WTC11 (cell line): ENCODE data around the gene CHST15. TPM values are rescaled to one million over a fixed set of nuclear protein-coding genes. Genes with fewer than 3 reads are reported as not detected.

Source experiments
- ATAC-seq: fragments of 200-7000 bp; cut with Tn5 transposase; 2 replicates; pipeline ENCODE4 v1.10.0; 2021; ENCODE audit warnings: mild to moderate bottlenecking, moderate library complexity
- CTCF ChIA-PET: fragments of 300-600 bp; sonication (Branson Sonifier 250); formaldehyde crosslinking; loops from one replicate; lab custom pipeline; 2021; ENCODE audit warnings: antibody characterized with exemption; lab: Charles Lee
- POLR2A ChIA-PET: fragments of 350-600 bp; sonication (Branson Sonifier 250); formaldehyde crosslinking; loops from one replicate; lab custom pipeline; 2021; ENCODE audit warnings: antibody characterized with exemption; lab: Charles Lee
- DNase-seq: peaks from one replicate; pipeline ENCODE4 v3.0.0; 2021; ENCODE audit warnings: low spot score
- H3K27ac Mint-ChIP-seq: 2 replicates; pipeline ENCODE4 v1.8.0; 2021; ENCODE audit warnings: mixed read lengths
- H3K27me3 Mint-ChIP-seq: 2 replicates; pipeline ENCODE4 v1.8.0; 2021; ENCODE audit warnings: low read depth, mild to moderate bottlenecking, moderate library complexity, mixed read lengths
- H3K36me3 Mint-ChIP-seq: 2 replicates; pipeline ENCODE4 v1.8.0; 2021; ENCODE audit warnings: mixed read lengths
- H3K4me1 Mint-ChIP-seq: 2 replicates; pipeline ENCODE4 v1.8.0; 2022; ENCODE audit warnings: mixed read lengths
- H3K4me3 Mint-ChIP-seq: 2 replicates; pipeline ENCODE4 v1.8.0; 2021; ENCODE audit warnings: mild to moderate bottlenecking, moderate library complexity, mixed read lengths
- H3K9me3 Mint-ChIP-seq: 2 replicates; pipeline ENCODE4 v1.8.0; 2021; ENCODE audit warnings: mixed read lengths
- ATF2 ChIP-seq: sonication (generic); formaldehyde crosslinking; IDR thresholded peaks from 2 replicates; pipeline ENCODE4 v1.8.1; 2022; ENCODE audit warnings: low read depth, missing genetic modification reagents, borderline replicate concordance
- CDX4 ChIP-seq: fragments of 250-450 bp; sonication (Bioruptor Pico); IDR thresholded peaks from 2 replicates; pipeline ENCODE4 v1.9.0; 2021; ENCODE audit warnings: moderate library complexity, mild to moderate bottlenecking, inconsistent platforms, borderline replicate concordance
- CREM ChIP-seq: sonication (generic); formaldehyde crosslinking; IDR thresholded peaks from 2 replicates; pipeline ENCODE4 v1.8.1; 2022; ENCODE audit warnings: mild to moderate bottlenecking, missing genetic modification reagents, moderate library complexity
- CTCF ChIP-seq: fragments of 200-600 bp; IDR thresholded peaks from 2 replicates; pipeline ENCODE4 v1.8.0; 2022; ENCODE audit warnings: antibody characterized with exemption
- E2F1 ChIP-seq: sonication (generic); formaldehyde crosslinking; IDR thresholded peaks from 2 replicates; pipeline ENCODE4 v1.8.0; 2022; ENCODE audit warnings: mild to moderate bottlenecking, missing genetic modification reagents
- E2F5 ChIP-seq: sonication (generic); formaldehyde crosslinking; IDR thresholded peaks from 2 replicates; pipeline ENCODE4 v1.8.1; 2022; ENCODE audit warnings: mild to moderate bottlenecking, moderate library complexity, missing genetic modification reagents
- ELF4 ChIP-seq: sonication (generic); formaldehyde crosslinking; IDR thresholded peaks from 2 replicates; pipeline ENCODE4 v1.8.1; 2022; ENCODE audit warnings: low read depth, mild to moderate bottlenecking, moderate library complexity, missing genetic modification reagents
- FOXJ3 ChIP-seq: sonication (generic); formaldehyde crosslinking; IDR thresholded peaks from 2 replicates; pipeline ENCODE4 v1.9.0; 2021; ENCODE audit warnings: missing genetic modification reagents, mild to moderate bottlenecking, borderline replicate concordance
- FOXP4 ChIP-seq: sonication (generic); formaldehyde crosslinking; IDR thresholded peaks from 2 replicates; pipeline ENCODE4 v1.8.0; 2022; ENCODE audit warnings: mild to moderate bottlenecking, missing genetic modification reagents
- MAX ChIP-seq: sonication (generic); formaldehyde crosslinking; IDR thresholded peaks from 2 replicates; pipeline ENCODE4 v1.8.0; 2022; ENCODE audit warnings: mild to moderate bottlenecking, missing genetic modification reagents
- NR1H2 ChIP-seq: sonication (generic); formaldehyde crosslinking; IDR thresholded peaks from 2 replicates; pipeline ENCODE4 v1.9.0; 2021; ENCODE audit warnings: mild to moderate bottlenecking, moderate library complexity, missing genetic modification reagents
- NR3C1 ChIP-seq: sonication (generic); formaldehyde crosslinking; conservative IDR thresholded peaks from 2 replicates; pipeline ENCODE4 v1.8.1; 2023; ENCODE audit warnings: low read depth, mild to moderate bottlenecking, missing genetic modification reagents
- SMAD4 ChIP-seq: sonication (generic); formaldehyde crosslinking; IDR thresholded peaks from 2 replicates; pipeline ENCODE4 v1.8.0; 2022; ENCODE audit warnings: mild to moderate bottlenecking, missing genetic modification reagents
- USF1 ChIP-seq: sonication (generic); formaldehyde crosslinking; IDR thresholded peaks from 2 replicates; pipeline ENCODE4 v1.8.0; 2022; ENCODE audit warnings: mild to moderate bottlenecking, missing genetic modification reagents
- ZBTB21 ChIP-seq: sonication (generic); formaldehyde crosslinking; IDR thresholded peaks from 2 replicates; pipeline ENCODE4 v1.8.1; 2023; ENCODE audit warnings: mild to moderate bottlenecking, missing genetic modification reagents, borderline replicate concordance
- ZNF138 ChIP-seq: sonication (generic); formaldehyde crosslinking; conservative IDR thresholded peaks from 2 replicates; pipeline ENCODE4 v1.8.1; 2022; ENCODE audit warnings: mild to moderate bottlenecking, moderate library complexity, missing genetic modification reagents
- ZNF219 ChIP-seq: sonication (generic); formaldehyde crosslinking; IDR thresholded peaks from 2 replicates; pipeline ENCODE4 v1.8.0; 2023; ENCODE audit warnings: missing genetic modification reagents, mild to moderate bottlenecking, borderline replicate concordance
- ZNF396 ChIP-seq: fragments of 250-450 bp; sonication (Bioruptor Pico); IDR thresholded peaks from 2 replicates; pipeline ENCODE4 v1.8.0; 2021; ENCODE audit warnings: mild to moderate bottlenecking, moderate library complexity, borderline replicate concordance
- ZNF423 ChIP-seq: fragments of 250-450 bp; sonication (Bioruptor Pico); IDR thresholded peaks from 2 replicates; pipeline ENCODE4 v2.1.2; 2022; ENCODE audit warnings: mild to moderate bottlenecking, moderate library complexity
- ZNF512 ChIP-seq: sonication (generic); formaldehyde crosslinking; IDR thresholded peaks from 2 replicates; pipeline ENCODE4 v1.8.1; 2022; ENCODE audit warnings: missing genetic modification reagents, borderline replicate concordance
- total RNA-seq: library from RNA; stranded (reverse); gene quantifications from 3 replicates; pipeline ENCODE4 v1.2.3, GENCODE V29; 2021

The CHST15 gene
- total RNA-seq, 1 experiment from 2014 or later, result 10.7 TPM

- TF ChIP-seq NR1H2 (CRISPR knock-in tag), result no peak
- TF ChIP-seq SMAD4 (CRISPR knock-in tag), result no peak
- no peak for TF ChIP-seq FOXJ3 (CRISPR knock-in tag)
- no peak for TF ChIP-seq ELF4 (CRISPR knock-in tag)
- no peak for TF ChIP-seq CDX4 (CRISPR knock-in tag)
- no peak for TF ChIP-seq ZNF219
- no peak for TF ChIP-seq ZNF423 (CRISPR knock-in tag)
- TF ChIP-seq E2F5 (CRISPR knock-in tag), result no peak
- no peak for TF ChIP-seq MAX (CRISPR knock-in tag)
- ChIA-PET CTCF (interaction anchor here (1.2 to 1.8 kb wide), 4 partner anchors 33 to 360 kb away, joined by 4 to 7 read pairs (median 6); no protein-coding TSS in a partner anchor), POLR2A (no interaction called here)
- no peaks in the 10 kb centered on the region; the same call in 1 of the 2 replicates for H3K36me3 Mint-ChIP-seq
- H3K27ac Mint-ChIP-seq, result no peak overlapping the region
- no peaks in the 10 kb centered on the region for H3K9me3 Mint-ChIP-seq
- DNase-seq (no peak), ATAC-seq (no peak)
- peaks cover 54% of the 10 kb centered on the region for H3K4me1 Mint-ChIP-seq
- H3K4me3 Mint-ChIP-seq, result no peak overlapping the region
- H3K27me3 Mint-ChIP-seq, result no peaks in the 10 kb centered on the region
Measured at GRCh38 chr10:124028700-124029480, 64.5 kb downstream of the CHST15 start.

- POLR2A ChIA-PET, result no interaction called here
- no peak for TF ChIP-seq CREM (CRISPR knock-in tag)
- TF ChIP-seq ZNF512 (CRISPR knock-in tag), result no peak
- no peak for TF ChIP-seq ATF2 (CRISPR knock-in tag)
- TF ChIP-seq CTCF, result no peak
- no peak for TF ChIP-seq ZNF219
- no peak for TF ChIP-seq ZNF396
- no peak for TF ChIP-seq USF1
- TF ChIP-seq ELF4 (CRISPR knock-in tag), result no peak
- TF ChIP-seq ZNF138 (CRISPR knock-in tag), result no peak
- no peak for TF ChIP-seq E2F1 (CRISPR knock-in tag)
- no peak for TF ChIP-seq NR3C1 (CRISPR knock-in tag)
- no peak for TF ChIP-seq CDX4 (CRISPR knock-in tag)
- no peak for TF ChIP-seq ZBTB21 (CRISPR knock-in tag)
- no peak for TF ChIP-seq FOXP4 (CRISPR knock-in tag)
Measured at GRCh38 chr10:124027651-124028050, 65.7 kb downstream of the CHST15 start.

More at GRCh38 chr10:124027651-124028050, 65.7 kb downstream of the CHST15 start:
- H3K9me3 Mint-ChIP-seq, result no peaks in the 10 kb centered on the region
- no peak overlapping the region for H3K27ac Mint-ChIP-seq
- H3K27me3 Mint-ChIP-seq, result no peaks in the 10 kb centered on the region
- no peak for ATAC-seq
- no peak for DNase-seq
- no peaks in the 10 kb centered on the region; the same call in 1 of the 2 replicates for H3K36me3 Mint-ChIP-seq
- CTCF ChIA-PET, result interaction anchor here (1.6 kb wide), 1 partner anchor 32 kb away, joined by 5 read pairs; no protein-coding TSS in a partner anchor
- no peak overlapping the region for H3K4me3 Mint-ChIP-seq
- H3K4me1 Mint-ChIP-seq, result peaks cover 50% of the 10 kb centered on the region
